ENCODE data around the gene PARD6A.

DNA sequence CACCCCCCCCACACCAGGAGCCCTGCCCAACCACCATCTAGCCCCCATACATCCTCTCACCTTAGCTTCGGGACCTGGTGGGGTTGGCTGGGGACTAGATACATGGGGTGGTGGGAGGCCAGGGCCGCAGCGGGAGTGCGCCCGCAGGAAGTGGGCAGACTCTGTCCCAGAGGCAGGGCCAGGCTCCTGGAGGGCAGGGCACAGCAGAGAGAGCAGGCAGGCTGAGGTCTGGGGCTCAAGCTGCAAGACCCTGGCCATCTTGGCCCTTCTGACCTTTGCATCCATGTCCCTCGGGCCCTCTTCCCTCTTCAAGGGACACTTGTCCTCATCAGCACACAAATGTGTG, 3.1 kb downstream of the PARD6A start:
- TF ChIP-seq, protein P1, sequence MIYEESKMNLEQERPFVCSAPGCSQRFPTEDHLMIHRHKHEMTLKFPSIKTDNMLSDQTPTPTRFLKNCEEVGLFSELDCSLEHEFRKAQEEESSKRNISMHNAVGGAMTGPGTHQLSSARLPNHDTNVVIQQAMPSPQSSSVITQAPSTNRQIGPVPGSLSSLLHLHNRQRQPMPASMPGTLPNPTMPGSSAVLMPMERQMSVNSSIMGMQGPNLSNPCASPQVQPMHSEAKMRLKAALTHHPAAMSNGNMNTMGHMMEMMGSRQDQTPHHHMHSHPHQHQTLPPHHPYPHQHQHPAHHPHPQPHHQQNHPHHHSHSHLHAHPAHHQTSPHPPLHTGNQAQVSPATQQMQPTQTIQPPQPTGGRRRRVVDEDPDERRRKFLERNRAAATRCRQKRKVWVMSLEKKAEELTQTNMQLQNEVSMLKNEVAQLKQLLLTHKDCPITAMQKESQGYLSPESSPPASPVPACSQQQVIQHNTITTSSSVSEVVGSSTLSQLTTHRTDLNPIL (CRISPR knock-in tag; IDR thresholded peaks at IDR 0.05; ENCODE audit: low read depth) = no peak
- TF ChIP-seq, protein P2, sequence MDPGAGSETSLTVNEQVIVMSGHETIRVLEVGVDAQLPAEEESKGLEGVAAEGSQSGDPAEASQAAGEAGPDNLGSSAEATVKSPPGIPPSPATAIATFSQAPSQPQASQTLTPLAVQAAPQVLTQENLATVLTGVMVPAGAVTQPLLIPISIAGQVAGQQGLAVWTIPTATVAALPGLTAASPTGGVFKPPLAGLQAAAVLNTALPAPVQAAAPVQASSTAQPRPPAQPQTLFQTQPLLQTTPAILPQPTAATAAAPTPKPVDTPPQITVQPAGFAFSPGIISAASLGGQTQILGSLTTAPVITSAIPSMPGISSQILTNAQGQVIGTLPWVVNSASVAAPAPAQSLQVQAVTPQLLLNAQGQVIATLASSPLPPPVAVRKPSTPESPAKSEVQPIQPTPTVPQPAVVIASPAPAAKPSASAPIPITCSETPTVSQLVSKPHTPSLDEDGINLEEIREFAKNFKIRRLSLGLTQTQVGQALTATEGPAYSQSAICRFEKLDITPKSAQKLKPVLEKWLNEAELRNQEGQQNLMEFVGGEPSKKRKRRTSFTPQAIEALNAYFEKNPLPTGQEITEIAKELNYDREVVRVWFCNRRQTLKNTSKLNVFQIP (CRISPR knock-in tag; IDR thresholded peaks at IDR 0.05; ENCODE audit: borderline replicate concordance, low read depth) = no peak
- no peak for TF ChIP-seq ESRRG (CRISPR knock-in tag; IDR thresholded peaks at IDR 0.05)
- no peak for TF ChIP-seq TCF4 (CRISPR knock-in tag; IDR thresholded peaks at IDR 0.05; ENCODE audit: borderline replicate concordance)
- TF ChIP-seq, protein P3, sequence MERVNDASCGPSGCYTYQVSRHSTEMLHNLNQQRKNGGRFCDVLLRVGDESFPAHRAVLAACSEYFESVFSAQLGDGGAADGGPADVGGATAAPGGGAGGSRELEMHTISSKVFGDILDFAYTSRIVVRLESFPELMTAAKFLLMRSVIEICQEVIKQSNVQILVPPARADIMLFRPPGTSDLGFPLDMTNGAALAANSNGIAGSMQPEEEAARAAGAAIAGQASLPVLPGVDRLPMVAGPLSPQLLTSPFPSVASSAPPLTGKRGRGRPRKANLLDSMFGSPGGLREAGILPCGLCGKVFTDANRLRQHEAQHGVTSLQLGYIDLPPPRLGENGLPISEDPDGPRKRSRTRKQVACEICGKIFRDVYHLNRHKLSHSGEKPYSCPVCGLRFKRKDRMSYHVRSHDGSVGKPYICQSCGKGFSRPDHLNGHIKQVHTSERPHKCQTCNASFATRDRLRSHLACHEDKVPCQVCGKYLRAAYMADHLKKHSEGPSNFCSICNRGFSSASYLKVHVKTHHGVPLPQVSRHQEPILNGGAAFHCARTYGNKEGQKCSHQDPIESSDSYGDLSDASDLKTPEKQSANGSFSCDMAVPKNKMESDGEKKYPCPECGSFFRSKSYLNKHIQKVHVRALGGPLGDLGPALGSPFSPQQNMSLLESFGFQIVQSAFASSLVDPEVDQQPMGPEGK (CRISPR knock-in tag; IDR thresholded peaks at IDR 0.05; ENCODE audit: borderline replicate concordance) = no peak
- TF ChIP-seq, protein P4, sequence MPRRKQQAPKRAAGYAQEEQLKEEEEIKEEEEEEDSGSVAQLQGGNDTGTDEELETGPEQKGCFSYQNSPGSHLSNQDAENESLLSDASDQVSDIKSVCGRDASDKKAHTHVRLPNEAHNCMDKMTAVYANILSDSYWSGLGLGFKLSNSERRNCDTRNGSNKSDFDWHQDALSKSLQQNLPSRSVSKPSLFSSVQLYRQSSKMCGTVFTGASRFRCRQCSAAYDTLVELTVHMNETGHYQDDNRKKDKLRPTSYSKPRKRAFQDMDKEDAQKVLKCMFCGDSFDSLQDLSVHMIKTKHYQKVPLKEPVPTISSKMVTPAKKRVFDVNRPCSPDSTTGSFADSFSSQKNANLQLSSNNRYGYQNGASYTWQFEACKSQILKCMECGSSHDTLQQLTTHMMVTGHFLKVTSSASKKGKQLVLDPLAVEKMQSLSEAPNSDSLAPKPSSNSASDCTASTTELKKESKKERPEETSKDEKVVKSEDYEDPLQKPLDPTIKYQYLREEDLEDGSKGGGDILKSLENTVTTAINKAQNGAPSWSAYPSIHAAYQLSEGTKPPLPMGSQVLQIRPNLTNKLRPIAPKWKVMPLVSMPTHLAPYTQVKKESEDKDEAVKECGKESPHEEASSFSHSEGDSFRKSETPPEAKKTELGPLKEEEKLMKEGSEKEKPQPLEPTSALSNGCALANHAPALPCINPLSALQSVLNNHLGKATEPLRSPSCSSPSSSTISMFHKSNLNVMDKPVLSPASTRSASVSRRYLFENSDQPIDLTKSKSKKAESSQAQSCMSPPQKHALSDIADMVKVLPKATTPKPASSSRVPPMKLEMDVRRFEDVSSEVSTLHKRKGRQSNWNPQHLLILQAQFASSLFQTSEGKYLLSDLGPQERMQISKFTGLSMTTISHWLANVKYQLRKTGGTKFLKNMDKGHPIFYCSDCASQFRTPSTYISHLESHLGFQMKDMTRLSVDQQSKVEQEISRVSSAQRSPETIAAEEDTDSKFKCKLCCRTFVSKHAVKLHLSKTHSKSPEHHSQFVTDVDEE (CRISPR knock-in tag; IDR thresholded peaks at IDR 0.05) = no peak

Data from SK-N-SH treated with all-trans-retinoic acid at 6 μM for 48 hours (cell line).